OCI-LY7 (cell line): ENCODE results near the gene CNN2. TPM values are rescaled to one million over a fixed set of nuclear protein-coding genes. Genes with fewer than 3 reads are reported as not detected.

Experiments
- BruUV-seq: library from RNA; stranded (reverse); fragments of 400-500 nt; replicated peaks from 2 replicates; lab custom pipeline; 2021; lab: Mats Ljungman, UMichigan
- CTCF ChIA-PET: fragments of 300-600 bp; sonication (Branson Sonifier 250); formaldehyde crosslinking; loops from one replicate; lab custom pipeline; 2022; ENCODE audit warnings: antibody characterized with exemption; ENCODE audit not compliant: unreplicated experiment; lab: Charles Lee
- POLR2A ChIA-PET: fragments of 300-600 bp; sonication (Branson Sonifier 250); formaldehyde crosslinking; loops from one replicate; lab custom pipeline; 2022; ENCODE audit warnings: antibody characterized with exemption; lab: Charles Lee
- DNase-seq: peaks from one replicate; pipeline ENCODE4 v3.0.0-alpha.2; 2015; ENCODE audit warnings: low spot score
- H2AFZ ChIP-seq: fragments of 200-600 bp; sonication (generic), shearing (Covaris generic); 2 replicates; pipeline ENCODE4 v1.6.1; 2014; ENCODE audit warnings: mild to moderate bottlenecking, antibody characterized with exemption, low read length, moderate library complexity
- H3K27ac ChIP-seq: fragments of 200-600 bp; sonication (generic); 2 replicates; pipeline ENCODE4 v1.5.1; 2014; ENCODE audit warnings: mixed run types, low read depth, mild to moderate bottlenecking, moderate library complexity, low read length, inconsistent platforms; ENCODE audit not compliant: poor library complexity, severe bottlenecking
- H3K36me3 ChIP-seq: fragments of 200-600 bp; sonication (generic); 2 replicates; pipeline ENCODE4 v1.6.1; 2014; ENCODE audit warnings: mild to moderate bottlenecking, antibody characterized with exemption, low read length, moderate library complexity, mixed read lengths; ENCODE audit not compliant: insufficient read depth
- H3K4me1 ChIP-seq: fragments of 200-600 bp; sonication (generic); 2 replicates; pipeline ENCODE4 v1.5.1; 2014; ENCODE audit warnings: mild to moderate bottlenecking, low read length; ENCODE audit not compliant: insufficient read depth, poor library complexity, severe bottlenecking
- H3K4me2 ChIP-seq: fragments of 200-600 bp; sonication (generic); 2 replicates; pipeline ENCODE4 v1.6.1; 2014; ENCODE audit warnings: mild to moderate bottlenecking, low read length
- H3K4me3 ChIP-seq: fragments of 200-600 bp; sonication (generic); 2 replicates; pipeline ENCODE4 v1.5.1; 2014; ENCODE audit warnings: mild to moderate bottlenecking, low read depth, low read length; ENCODE audit not compliant: poor library complexity, severe bottlenecking
- H3K79me2 ChIP-seq: fragments of 200-600 bp; sonication (generic); 2 replicates; pipeline ENCODE4 v1.6.1; 2016; ENCODE audit warnings: low read depth, mild to moderate bottlenecking, low read length, moderate library complexity, mixed read lengths; ENCODE audit not compliant: insufficient read depth
- H3K9me2 ChIP-seq: fragments of 200-600 bp; sonication (generic); 2 replicates; pipeline ENCODE4 v1.6.1; 2016; ENCODE audit warnings: mild to moderate bottlenecking, low read length, mixed read lengths; ENCODE audit not compliant: insufficient read depth
- H3K9me3 ChIP-seq: fragments of 200-600 bp; sonication (generic); 2 replicates; pipeline ENCODE4 v1.6.1; 2014; ENCODE audit warnings: mild to moderate bottlenecking, mixed run types, low read length, mixed read lengths
- H4K20me1 ChIP-seq: fragments of 200-600 bp; sonication (generic); 2 replicates; pipeline ENCODE4 v1.6.1; 2014; ENCODE audit warnings: mild to moderate bottlenecking, antibody characterized with exemption, low read length, moderate library complexity, mixed read lengths; ENCODE audit not compliant: insufficient read depth
- EZH2phosphoT487 ChIP-seq: fragments of 200-600 bp; sonication (generic); IDR thresholded peaks from 2 replicates; pipeline ENCODE4 v1.6.1; 2018; ENCODE audit warnings: low read depth, borderline replicate concordance, mild to moderate bottlenecking, mixed run types, antibody characterized with exemption, low read length, moderate library complexity, mixed read lengths
- intact Hi-C: fragments of 100-400 bp; cut with micrococcal nuclease; formaldehyde crosslinking; loops from one replicate; pipeline ENCODE4 v1.10.0; 2022; ENCODE audit not compliant: unreplicated experiment
- total RNA-seq, 2 experiments: library from RNA; depleted of rRNA in 1 of 2; stranded (reverse); fragments of >200 nt in 1 of 2; shearing (Covaris generic) in 1 of 2; gene quantifications; 2 replicates each; pipeline ENCODE4 v1.2.3, GENCODE V29; 2014 to 2022
- TF ChIP-seq, protein P1 (sequence below): fragments of 200-600 bp; sonication (generic); conservative IDR thresholded peaks from 2 replicates; pipeline ENCODE4 v1.5.1; 2014; ENCODE audit warnings: mild to moderate bottlenecking, antibody characterized with exemption, low read length, moderate library complexity, mixed read lengths

The CNN2 gene
- total RNA-seq, 2 experiments from 2014 or later: 73.7 to 127 TPM

DNA sequence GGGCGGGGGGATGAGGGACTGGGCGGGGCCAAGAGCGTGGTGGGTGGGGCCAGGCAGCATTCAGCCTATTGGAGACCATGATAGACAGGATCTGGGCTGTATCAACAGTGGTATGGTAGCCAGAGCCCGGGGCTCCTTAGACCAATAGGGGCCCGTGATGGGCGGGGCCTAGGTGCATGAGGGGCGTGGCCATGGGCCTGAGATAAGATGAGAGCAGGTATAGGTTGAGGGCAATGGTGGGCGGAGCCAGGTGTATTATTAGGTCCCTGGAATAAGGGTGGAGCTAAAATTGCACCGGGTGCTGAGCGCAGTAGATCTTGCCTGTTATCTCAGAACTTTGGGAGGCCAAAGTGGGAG, 18.8 kb downstream of the CNN2 start:
- no TSS peak for BruUV-seq
- Histone ChIP-seq H3K4me3 (no peak overlapping the region), H3K27ac (no peak overlapping the region), H3K9me2 (no peaks in the 10 kb centered on the region), H3K36me3 (peaks cover 18% of the 10 kb centered on the region; the same call in 1 of the 2 replicates), H2AFZ (no peak overlapping the region), H3K9me3 (no peaks in the 10 kb centered on the region), H3K4me2 (no peak overlapping the region), H4K20me1 (no peaks in the 10 kb centered on the region; the same call in 1 of the 2 replicates), H3K79me2 (0 out of 2 replicates have a peak, but pooled peaks cover 5% of the 10 kb centered on the region), H3K4me1 (peaks cover 29% of the 10 kb centered on the region)
- TF ChIP-seq, protein P1, sequence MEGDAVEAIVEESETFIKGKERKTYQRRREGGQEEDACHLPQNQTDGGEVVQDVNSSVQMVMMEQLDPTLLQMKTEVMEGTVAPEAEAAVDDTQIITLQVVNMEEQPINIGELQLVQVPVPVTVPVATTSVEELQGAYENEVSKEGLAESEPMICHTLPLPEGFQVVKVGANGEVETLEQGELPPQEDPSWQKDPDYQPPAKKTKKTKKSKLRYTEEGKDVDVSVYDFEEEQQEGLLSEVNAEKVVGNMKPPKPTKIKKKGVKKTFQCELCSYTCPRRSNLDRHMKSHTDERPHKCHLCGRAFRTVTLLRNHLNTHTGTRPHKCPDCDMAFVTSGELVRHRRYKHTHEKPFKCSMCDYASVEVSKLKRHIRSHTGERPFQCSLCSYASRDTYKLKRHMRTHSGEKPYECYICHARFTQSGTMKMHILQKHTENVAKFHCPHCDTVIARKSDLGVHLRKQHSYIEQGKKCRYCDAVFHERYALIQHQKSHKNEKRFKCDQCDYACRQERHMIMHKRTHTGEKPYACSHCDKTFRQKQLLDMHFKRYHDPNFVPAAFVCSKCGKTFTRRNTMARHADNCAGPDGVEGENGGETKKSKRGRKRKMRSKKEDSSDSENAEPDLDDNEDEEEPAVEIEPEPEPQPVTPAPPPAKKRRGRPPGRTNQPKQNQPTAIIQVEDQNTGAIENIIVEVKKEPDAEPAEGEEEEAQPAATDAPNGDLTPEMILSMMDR: no peak
- TF ChIP-seq EZH2phosphoT487: no peak
- ChIA-PET POLR2A (no interaction called here), CTCF (interaction anchor here (0.6 kb wide), 1 partner anchor 172 kb away, joined by 3 read pairs; no protein-coding TSS in a partner anchor)
- peak; percentile 99 for DNase-seq
- intact Hi-C loops: no loop called here

GRCh38 chr19:1046117-1046626, 19.8 kb downstream of the CNN2 start:
- Histone ChIP-seq H3K4me2 (no peak overlapping the region; the same call in 1 of the 2 replicates), H3K9me3 (no peaks in the 10 kb centered on the region), H4K20me1 (no peaks in the 10 kb centered on the region; the same call in 1 of the 2 replicates), H3K27ac (no peak overlapping the region), H3K36me3 (peaks cover 18% of the 10 kb centered on the region; the same call in 1 of the 2 replicates), H3K9me2 (no peaks in the 10 kb centered on the region), H2AFZ (no peak overlapping the region), H3K4me3 (no peak overlapping the region), H3K79me2 (no peaks in the 10 kb centered on the region), H3K4me1 (peaks cover 27% of the 10 kb centered on the region)
- TF ChIP-seq, protein P1: no peak
- TF ChIP-seq EZH2phosphoT487: no peak
- ChIA-PET CTCF (no interaction called here), POLR2A (no interaction called here)
- no TSS peak for BruUV-seq
- intact Hi-C loops: no loop called here
- no peak for DNase-seq
